SKM-1 treated with dmso at 0.1 percent for 144 hours (cell line): Measurements from ENCODE around the gene PRR18.
A peak's percentile ranks its signal among the peaks of the same experiment; 100 is the strongest.

Experiments used
- DNase-seq: peaks from one replicate; lab custom pipeline; 2025; ENCODE audit not compliant: unreplicated experiment; lab: John Stamatoyannopoulos, UW

The PRR18 gene

DNA sequence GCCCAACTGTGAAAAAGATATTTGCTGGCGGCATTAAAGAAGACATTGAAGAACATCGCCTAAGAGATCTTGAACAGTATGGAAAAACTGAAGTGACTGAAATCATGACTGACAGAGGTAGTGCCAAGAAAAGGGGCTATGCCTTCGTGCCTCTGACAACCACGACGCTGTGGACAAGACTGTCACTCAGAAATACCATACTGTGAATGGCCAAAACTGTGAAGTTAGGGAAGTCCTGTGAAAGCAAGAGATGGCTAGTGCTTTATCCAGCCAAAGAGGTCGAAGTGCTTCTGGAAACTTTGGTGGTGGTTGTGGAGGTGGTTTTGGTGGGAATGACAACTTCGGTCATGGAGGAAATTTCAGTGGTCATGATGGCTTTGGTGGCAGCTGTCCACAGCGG, 26.7 kb upstream of the PRR18 start:
- DNase-seq, result no peak

DNA sequence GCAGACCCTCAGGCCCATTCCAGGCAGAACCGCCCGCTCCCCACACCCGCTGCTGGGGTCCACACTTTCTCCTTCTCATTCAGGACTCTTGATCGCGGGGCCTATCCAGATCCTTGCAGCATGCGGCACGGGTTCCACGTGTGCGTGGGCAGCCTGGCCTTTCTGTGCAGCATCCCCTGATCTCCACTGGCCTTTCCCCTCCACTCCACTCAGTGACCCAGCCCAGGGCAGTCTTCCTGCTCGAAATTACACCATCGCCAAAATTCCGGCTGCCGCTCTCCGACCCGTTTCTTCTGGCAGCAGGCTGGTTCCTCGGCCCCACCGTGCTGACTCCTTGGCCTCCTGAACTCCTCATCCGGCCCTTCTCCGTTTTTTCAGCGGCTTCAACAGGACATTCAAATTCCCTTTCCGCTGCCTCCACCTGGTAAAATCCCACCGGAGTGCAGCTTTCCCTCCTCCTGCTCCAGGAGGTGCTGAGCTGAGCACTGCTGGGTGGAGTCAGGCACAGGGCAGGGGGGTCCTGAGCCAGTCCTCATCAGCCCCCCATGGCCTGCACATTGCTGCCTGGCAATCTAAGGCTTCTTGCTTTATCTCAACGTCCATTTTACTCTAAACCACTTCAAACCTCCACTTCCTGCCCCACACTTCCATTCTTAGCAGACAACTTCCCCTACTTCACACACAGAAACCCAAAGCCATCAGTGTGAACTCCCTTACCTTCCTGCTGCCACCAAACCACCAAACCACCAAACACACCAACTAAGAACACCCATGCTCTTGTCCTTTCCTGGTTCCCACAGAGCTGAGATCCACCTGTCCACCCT, 25.2 kb upstream of the PRR18 start:
- peak; percentile 70 for DNase-seq

DNA sequence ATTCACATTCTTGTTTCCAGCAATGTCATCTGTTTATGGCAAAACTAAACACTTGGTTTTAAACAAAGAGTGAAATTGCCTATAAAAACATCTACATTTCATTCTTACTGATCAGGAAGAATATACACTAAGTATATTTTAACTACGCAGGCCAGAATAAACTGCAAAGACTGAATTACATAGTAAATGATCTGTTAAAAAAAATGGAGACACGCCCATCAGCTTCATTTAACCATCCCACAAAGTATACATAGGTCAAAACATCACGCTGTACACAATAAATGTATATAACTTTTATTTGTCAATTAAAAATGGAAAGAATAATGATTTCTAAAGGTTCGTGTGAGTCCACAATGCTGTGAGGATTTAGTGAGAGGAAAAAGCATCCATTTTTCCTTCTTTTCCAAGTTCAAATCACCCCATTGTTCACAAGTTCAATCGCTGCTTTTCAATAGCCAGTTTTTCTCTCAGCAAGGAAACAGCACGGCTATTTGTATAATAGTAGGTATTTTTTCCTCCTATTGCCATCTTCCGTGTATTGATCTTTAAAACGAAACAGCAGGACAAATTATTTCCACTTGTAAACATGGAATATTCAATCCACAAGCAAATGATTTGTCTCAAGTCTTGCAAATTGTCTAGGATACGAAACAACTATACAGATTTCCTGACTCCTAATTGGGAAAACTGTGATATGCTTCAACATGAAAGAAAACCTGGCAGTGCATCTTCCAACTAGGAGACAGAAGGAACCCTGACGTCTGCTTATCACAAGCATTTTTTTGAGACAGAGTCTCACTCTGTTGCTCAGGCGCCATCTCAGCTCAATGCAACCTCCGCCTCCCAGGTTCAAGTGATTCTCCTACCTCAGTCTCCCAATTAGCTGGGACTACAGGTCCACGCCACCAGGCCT, 23.6 kb upstream of the PRR18 start:
- no peak for DNase-seq

DNA sequence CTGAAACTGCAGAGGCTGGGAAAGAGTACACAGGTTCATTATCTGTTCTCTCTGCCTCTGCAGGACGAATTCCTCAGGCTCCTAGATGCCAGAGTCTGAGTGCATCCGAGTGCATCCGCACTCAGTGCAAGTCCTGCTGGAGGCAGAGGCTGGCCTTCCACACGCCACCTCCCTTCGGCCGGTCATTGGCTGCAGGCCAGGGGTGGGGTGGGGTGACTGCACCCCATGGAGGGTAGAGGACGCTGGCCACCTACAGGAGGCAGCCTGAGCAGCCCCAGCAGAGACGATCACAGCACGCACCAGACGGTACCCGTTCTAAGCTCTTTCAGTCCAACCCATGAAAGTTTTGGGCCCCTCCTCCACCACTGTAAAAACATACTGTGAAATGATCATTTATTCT, 22.4 kb upstream of the PRR18 start:
- DNase-seq, result no peak

DNA sequence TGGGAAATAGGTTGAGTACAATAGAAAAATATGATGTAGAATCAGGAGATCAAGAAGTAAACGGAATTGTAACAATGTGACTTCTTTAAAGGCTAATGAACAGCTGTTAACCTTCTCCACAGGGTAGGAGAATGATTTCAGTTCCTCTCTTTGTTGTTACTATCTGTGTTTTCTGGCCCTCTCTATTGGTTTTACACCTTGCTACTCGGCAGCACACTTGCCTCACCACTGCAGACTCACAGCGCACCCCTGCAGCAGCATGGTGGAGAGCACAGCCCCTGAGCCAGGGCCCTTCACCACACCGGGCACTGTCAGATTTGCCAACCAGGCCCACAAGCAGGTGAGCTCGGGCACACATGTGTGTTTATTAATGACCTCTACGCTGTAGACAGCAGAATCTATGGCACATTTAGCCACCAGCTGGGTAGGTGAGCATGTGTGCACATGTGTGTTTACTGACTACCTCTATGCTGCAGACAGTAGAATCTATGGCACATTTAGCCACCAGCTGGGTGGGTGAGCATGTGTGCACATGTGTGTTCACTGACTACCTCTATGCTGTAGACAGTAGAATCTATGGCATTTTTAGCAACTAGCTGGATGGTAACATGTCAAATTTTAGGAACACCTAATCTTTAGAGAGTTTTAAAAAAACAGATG, 17.3 kb upstream of the PRR18 start:
- no peak for DNase-seq

DNA sequence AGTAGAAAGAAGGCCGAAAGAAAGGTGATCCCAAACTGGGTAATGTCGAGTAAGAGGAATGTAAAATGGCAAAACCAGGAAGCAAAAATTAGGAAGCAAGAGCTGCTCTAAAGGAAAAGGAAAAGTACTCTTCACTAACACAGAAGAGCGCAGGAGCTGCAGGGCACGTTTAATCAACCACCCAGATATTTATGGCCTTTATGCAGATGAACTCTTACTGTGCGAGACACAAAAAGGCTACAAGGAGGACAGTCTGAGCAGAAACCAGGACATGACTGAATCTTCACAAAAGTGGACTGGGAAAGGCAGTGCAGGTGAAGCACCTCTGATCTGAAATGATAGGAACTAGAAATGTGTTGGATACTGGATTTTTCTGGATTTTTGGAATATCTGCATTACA, 15.2 kb upstream of the PRR18 start:
- no peak for DNase-seq

DNA sequence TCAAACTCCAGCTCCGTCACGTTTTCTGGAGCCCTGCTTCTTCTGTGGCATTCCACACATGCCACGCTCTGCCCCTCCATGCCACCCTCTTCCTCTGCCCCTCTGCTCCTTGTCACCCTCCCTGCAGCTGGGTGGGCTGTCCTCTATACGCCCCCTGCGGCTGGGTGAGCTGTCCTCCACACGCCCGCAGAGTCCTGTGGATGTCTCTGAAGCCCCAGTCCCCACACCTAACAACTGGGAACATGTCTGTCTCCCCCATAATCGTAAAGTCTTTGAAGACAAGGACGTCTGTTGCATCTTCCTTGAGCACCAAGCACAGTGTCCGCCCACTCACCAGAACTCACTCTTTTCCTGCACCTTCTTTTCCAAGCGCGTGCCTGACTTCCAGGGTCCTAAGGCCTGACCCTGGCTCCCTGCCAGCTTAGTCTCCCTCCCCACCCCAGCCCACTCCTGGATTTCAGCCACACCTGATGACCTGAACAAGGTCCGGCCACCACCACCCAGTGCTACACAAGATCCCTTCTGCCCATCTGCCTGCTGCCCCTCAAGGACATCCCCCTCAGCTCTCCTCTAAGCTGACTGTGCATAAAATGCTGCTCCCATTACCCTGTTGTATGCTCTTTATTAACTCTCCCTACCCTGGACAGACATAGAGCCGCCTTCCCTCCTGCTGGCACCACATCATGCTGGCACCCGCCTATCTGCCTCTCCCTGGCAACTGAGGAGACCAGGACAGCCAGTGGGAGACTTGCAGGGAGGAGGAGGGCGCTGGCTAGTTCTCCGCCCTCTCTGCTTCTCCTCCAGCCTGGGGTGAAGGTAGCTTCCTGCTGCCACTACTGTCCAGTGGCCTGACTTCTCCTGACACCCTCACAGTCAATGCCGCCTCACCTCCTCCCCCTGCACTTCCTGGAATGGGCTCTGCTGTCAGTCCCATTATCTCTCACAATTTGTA, 10.7 kb upstream of the PRR18 start:
- DNase-seq, result no peak

DNA sequence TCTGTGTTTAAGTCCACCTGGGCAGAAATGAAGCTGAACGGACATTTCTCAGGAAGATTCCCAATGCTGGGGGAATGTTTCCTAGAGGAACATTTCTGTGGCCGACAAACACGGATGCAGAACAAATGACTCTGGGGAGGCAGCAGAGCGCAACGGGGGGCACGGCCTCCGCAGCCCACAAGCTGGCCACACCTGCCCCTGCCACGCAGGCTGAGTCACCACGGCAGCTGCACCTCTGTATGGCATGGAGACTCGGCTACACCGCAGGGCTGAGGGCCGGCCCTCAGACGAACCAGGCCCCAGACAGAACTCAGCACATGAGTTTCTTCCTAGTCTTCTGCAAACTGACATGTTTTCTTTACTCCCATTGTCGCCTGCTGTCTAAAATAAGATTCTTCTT, 10.0 kb upstream of the PRR18 start:
- no peak for DNase-seq

DNA sequence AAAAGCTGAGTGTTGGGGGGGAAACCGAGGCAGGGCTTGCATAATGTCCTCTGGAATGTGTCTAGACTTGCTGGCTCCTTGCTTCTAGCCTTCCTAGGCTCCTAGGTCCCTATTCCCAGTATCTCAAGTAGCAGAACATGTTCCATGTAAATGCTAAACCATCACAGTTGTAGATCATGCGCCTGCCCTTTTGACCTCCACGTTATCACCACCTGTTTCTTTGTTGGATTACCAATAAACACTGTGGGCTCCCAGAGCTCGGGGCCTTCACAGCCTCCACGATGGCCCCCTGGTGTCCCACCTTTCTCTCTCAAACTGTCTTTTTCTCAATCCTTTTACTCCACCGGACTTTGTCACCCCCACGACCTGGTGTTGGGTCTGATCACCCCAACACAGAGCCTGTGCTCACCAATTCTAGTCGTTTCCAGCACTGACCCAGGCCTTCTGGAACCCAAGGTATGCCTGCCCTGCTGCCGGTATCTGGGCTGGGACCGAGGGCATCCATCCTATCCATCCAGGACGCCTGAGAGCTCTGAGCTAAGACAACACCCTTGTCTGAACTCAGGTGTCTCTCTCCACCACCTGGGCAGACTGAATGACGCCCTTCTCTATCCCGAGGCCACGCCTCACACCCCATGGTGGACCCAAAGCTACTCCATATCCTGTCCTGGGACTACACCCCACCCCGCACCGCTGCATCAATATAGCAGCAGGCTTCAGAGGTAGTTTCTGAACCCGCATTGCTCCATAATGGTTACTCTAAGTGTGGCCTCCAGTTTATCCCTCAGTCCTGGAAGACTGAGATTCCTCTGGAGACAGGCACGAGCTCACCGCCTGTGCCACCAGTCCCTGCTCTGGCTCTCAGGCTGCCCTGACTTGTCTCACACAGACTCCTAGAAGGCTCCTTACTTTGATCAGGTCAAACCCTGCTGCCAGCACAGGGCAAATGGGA, 9.3 kb upstream of the PRR18 start:
- DNase-seq, result no peak

DNA sequence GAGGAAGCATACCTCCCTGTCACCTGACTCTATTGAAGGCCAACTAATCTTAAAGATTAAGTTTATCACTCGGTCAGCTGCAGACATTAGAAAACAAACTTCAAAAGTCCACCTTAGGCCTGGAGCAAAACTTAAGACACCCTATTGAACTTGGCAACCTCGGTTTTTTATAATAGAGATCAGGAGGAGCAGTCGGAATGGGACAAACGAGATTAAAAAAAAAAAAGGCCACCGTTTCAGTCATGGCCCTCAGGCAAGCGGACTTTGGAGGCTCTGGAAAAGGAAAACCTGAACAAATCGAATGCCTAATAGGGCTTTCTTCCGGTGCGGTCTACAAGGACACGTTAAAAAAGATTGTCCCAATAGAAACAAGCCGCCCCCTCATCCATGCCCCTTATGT, 7.2 kb upstream of the PRR18 start:
- DNase-seq, result no peak

DNA sequence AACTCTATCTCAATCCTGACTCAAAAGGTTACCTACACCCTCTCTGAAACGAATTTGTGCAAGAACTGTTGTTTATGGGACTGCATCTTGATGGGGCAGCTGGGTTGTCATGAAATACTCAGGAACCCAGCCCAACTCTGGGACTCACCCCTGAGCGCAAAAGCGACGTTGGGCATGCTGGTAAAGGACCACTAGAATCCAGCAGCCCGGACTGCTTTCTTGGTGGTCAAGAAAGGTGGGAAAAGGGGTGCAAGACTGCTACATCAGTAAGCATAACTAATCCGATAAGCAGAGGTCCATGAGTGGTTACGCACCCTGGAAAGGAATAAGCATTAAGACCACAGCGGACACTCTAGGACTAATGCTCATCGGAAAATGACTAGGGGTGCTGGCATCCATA, 6.3 kb upstream of the PRR18 start:
- DNase-seq, result no peak

DNA sequence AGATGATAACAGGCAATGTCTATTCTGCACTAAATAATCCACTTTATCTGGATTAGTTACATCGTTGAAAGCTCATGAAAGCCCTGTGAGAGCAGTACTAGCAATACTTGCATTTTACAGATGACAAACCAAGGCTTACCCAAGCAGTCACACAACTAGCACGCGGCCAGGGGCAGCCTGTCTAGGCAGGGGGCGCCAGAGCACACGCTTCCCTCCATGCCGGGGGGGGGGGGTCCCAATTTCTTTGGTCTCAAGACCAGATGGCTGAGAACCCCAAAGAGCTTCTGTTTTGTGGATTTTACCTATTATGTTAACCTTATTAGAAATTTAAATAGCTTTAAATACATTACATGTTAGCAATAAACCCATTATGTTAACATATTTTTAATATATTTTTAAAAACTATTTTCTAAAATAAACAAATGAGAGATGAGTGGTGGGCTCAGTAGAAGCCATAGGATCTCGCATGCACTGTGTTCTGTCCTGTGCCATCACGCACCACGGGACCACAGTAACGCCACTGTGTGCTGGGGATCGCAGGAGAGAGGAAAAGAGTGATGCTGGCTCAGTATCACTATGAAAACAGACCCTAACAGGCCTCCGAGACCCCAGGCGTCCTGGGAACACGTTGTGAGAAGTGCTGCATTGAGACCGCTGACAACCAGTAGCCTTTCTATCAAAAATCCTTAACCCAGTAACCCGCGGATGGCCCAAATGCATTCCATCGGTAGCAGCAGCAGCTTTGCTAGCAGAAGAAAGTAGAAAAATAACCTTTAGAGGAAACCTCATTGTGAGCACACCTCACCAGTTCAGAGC, 5.3 kb upstream of the PRR18 start:
- DNase-seq, result no peak

DNA sequence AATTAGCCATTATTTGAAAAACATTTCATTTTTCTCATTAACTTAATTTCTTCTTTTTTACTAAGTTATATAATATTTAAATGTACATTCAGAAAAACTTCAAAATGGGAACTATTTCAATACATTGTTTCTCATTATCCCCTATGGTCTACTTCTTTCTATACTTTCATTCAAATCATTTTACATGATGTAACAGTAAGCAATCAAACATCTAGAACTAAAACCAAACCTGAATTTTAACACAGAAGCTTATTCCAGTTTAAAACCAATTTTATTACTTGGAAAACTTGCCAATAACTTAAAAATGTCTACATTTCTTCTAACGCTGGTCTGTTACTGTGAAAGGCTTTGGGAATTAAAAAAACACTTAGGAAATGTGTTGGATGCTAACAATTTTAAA, 4.6 kb upstream of the PRR18 start:
- DNase-seq, result no peak

DNA sequence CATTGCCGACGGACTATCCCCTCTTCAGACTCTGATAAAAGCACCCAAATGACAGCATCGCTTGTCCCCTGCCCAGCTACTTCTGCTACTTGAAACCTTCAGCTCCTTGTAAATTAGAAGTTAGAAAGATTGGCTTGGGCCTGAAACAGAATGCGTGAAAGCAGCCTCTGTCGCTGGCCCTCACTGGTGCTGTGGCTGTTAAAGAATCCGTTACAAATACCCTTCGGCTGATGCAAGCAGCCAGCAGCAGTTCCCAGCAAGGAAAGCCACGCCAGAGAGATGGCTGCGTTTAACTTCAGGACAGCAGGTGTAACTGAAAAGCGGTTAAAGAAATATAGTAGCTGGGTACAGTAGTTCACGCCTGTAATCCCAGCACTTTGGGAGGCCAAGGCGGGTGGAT, 2.4 kb upstream of the PRR18 start:
- DNase-seq, result no peak

DNA sequence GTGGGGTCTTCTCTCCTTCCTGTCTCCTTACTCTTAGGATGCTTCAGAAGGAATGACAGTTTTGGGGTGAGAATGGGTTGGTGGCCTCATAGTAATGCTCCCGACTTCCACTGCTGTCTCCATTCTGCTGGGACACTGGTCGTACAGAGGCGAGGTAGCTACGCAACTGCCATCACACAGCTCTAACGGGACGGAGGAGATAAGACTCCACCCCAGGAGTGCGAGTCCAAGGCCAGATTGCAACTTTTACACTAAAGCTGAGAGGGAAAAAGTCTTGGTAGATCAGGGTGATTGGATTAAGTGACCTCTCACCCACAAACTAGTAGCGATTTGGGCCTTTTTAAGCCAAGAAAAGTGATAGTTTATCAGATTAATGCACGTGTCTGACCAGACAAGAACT, 1.8 kb upstream of the PRR18 start:
- DNase-seq, result no peak

DNA sequence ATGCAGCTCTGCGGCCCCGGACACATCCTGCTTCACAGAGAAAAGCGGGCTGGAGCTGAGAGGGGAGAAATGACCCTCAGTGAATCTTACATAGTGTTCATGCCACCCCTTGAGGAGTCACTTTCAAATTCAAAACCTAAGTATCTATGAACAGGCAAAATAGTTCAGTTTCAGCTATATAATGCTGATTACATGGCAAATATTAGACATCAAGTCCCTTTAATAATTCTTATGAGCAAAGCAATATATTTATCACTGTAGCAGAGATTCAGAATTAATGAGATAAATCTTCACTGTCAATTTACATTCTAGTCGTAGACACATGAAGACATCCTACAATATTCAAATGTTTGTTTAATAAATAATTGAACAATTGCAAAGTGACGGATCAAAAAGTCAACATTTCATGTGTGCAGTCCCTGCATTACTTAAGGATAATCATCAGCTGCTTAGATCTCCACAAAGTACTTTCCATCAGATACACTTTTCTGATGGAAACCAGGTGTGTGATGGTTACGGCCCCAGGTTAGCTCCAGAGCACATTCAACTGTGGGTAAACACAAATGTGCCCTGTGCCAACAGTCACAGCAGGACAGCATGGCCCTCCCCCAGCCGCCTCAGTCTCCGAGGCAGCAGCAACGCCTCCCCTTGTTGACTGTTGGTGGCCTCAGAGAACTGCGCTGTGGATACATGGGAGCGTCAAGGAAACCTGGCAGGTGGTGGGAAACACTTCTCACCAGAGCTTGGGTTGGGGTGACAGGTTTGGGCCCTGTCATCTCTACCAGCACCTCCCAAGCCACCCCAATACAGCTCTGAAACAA, 787 bp upstream of the PRR18 start:
- no peak for DNase-seq

DNA sequence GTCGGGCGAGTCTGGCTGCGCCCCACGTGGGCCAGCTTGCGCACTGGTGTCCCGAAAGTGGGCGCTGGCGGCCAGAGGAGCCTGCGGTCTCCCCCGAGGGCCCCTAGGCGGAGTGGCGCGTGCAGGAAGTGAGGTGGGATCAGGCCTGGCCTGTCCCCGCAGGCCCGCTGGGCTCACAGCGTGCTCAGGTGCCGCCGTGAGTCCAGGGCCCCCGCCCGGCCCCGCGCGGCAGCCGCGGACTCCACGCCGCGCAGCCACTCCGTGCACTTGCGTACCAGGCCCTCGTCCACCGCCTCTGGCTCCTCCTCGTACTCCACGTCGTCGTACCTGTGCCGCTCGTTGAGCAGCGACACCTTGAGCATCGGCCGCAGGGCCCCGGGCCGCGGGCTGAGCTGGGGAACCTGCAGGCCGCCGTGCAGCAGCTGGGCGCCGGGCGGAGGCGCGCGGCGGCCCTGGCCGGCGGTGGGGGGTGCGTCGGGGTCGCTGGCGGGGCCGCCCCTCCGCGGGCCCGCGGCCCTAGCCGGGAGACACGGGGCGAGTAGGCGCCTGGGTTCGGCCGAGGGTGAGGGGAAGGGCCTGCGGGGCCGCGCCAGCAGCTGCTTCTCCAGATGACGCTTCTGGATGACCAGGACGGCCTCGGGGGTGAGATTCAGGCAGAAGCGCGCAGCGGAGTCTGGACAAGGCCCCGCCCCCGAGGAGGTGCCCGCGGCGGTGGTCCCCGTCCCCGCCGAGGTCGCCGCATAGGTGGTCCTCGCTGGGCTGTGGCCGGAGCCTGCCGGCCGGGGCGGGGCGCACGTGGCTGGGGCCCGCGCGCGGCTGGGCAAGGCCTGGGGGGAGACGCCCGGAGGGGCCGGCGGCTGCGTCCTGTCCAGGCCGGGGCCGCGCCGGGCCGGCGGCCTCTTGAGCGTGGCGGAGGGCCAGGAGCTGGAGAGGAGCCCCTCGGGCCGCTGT, 835 bp downstream of the PRR18 start:
- no peak for DNase-seq
